OCI-LY7 (cell line): Measurements from ENCODE around the gene CPNE9. TPM values are rescaled to one million over a fixed set of nuclear protein-coding genes. Genes with fewer than 3 reads are reported as not detected.

Source experiments
- BruUV-seq: library from RNA; stranded (reverse); fragments of 400-500 nt; replicated peaks from 2 replicates; lab custom pipeline; 2021; lab: Mats Ljungman, UMichigan
- CTCF ChIA-PET: fragments of 300-600 bp; sonication (Branson Sonifier 250); formaldehyde crosslinking; loops from one replicate; lab custom pipeline; 2022; ENCODE audit warnings: antibody characterized with exemption; ENCODE audit not compliant: unreplicated experiment; lab: Charles Lee
- POLR2A ChIA-PET: fragments of 300-600 bp; sonication (Branson Sonifier 250); formaldehyde crosslinking; loops from one replicate; lab custom pipeline; 2022; ENCODE audit warnings: antibody characterized with exemption; lab: Charles Lee
- DNase-seq: peaks from one replicate; pipeline ENCODE4 v3.0.0-alpha.2; 2015; ENCODE audit warnings: low spot score
- H2AFZ ChIP-seq: fragments of 200-600 bp; sonication (generic), shearing (Covaris generic); 2 replicates; pipeline ENCODE4 v1.6.1; 2014; ENCODE audit warnings: mild to moderate bottlenecking, antibody characterized with exemption, low read length, moderate library complexity
- H3K27ac ChIP-seq: fragments of 200-600 bp; sonication (generic); 2 replicates; pipeline ENCODE4 v1.5.1; 2014; ENCODE audit warnings: mixed run types, low read depth, mild to moderate bottlenecking, moderate library complexity, low read length, inconsistent platforms; ENCODE audit not compliant: poor library complexity, severe bottlenecking
- H3K36me3 ChIP-seq: fragments of 200-600 bp; sonication (generic); 2 replicates; pipeline ENCODE4 v1.6.1; 2014; ENCODE audit warnings: mild to moderate bottlenecking, antibody characterized with exemption, low read length, moderate library complexity, mixed read lengths; ENCODE audit not compliant: insufficient read depth
- H3K4me1 ChIP-seq: fragments of 200-600 bp; sonication (generic); 2 replicates; pipeline ENCODE4 v1.5.1; 2014; ENCODE audit warnings: mild to moderate bottlenecking, low read length; ENCODE audit not compliant: insufficient read depth, poor library complexity, severe bottlenecking
- H3K4me2 ChIP-seq: fragments of 200-600 bp; sonication (generic); 2 replicates; pipeline ENCODE4 v1.6.1; 2014; ENCODE audit warnings: mild to moderate bottlenecking, low read length
- H3K4me3 ChIP-seq: fragments of 200-600 bp; sonication (generic); 2 replicates; pipeline ENCODE4 v1.5.1; 2014; ENCODE audit warnings: mild to moderate bottlenecking, low read depth, low read length; ENCODE audit not compliant: poor library complexity, severe bottlenecking
- H3K79me2 ChIP-seq: fragments of 200-600 bp; sonication (generic); 2 replicates; pipeline ENCODE4 v1.6.1; 2016; ENCODE audit warnings: low read depth, mild to moderate bottlenecking, low read length, moderate library complexity, mixed read lengths; ENCODE audit not compliant: insufficient read depth
- H3K9me2 ChIP-seq: fragments of 200-600 bp; sonication (generic); 2 replicates; pipeline ENCODE4 v1.6.1; 2016; ENCODE audit warnings: mild to moderate bottlenecking, low read length, mixed read lengths; ENCODE audit not compliant: insufficient read depth
- H3K9me3 ChIP-seq: fragments of 200-600 bp; sonication (generic); 2 replicates; pipeline ENCODE4 v1.6.1; 2014; ENCODE audit warnings: mild to moderate bottlenecking, mixed run types, low read length, mixed read lengths
- H4K20me1 ChIP-seq: fragments of 200-600 bp; sonication (generic); 2 replicates; pipeline ENCODE4 v1.6.1; 2014; ENCODE audit warnings: mild to moderate bottlenecking, antibody characterized with exemption, low read length, moderate library complexity, mixed read lengths; ENCODE audit not compliant: insufficient read depth
- CTCF ChIP-seq: fragments of 200-600 bp; sonication (generic); conservative IDR thresholded peaks from 2 replicates; pipeline ENCODE4 v1.5.1; 2014; ENCODE audit warnings: mild to moderate bottlenecking, antibody characterized with exemption, low read length, moderate library complexity, mixed read lengths
- EZH2phosphoT487 ChIP-seq: fragments of 200-600 bp; sonication (generic); IDR thresholded peaks from 2 replicates; pipeline ENCODE4 v1.6.1; 2018; ENCODE audit warnings: low read depth, borderline replicate concordance, mild to moderate bottlenecking, mixed run types, antibody characterized with exemption, low read length, moderate library complexity, mixed read lengths
- intact Hi-C: fragments of 100-400 bp; cut with micrococcal nuclease; formaldehyde crosslinking; loops from one replicate; pipeline ENCODE4 v1.10.0; 2022; ENCODE audit not compliant: unreplicated experiment
- total RNA-seq, 2 experiments: library from RNA; depleted of rRNA in 1 of 2; stranded (reverse); fragments of >200 nt in 1 of 2; shearing (Covaris generic) in 1 of 2; gene quantifications; 2 replicates each; pipeline ENCODE4 v1.2.3, GENCODE V29; 2014 to 2022

Gene CPNE9
- total RNA-seq, 2 experiments from 2014 or later, result not detected

- no TSS peak for BruUV-seq
- CTCF ChIA-PET, result no interaction called here
- H3K9me2 ChIP-seq, result no peaks in the 10 kb centered on the region
Observed at GRCh38 chr3:9762871-9763270, 59.2 kb downstream of the CPNE9 start.

GRCh38 chr3:9765865-9766264, 62.2 kb downstream of the CPNE9 start:
- no peak overlapping the region for H3K4me3 ChIP-seq
- POLR2A ChIA-PET, result interaction anchor here (1.4 kb wide), 1 partner anchor 14 kb away, joined by 4 read pairs; no protein-coding TSS in a partner anchor

More at GRCh38 chr3:9762871-9763270, 59.2 kb downstream of the CPNE9 start:
- H3K4me2 ChIP-seq, result no peak overlapping the region
- no peaks in the 10 kb centered on the region for H4K20me1 ChIP-seq
- no peak overlapping the region for H2AFZ ChIP-seq
- H3K9me3 ChIP-seq, result no peaks in the 10 kb centered on the region
- DNase-seq, result no peak
- TF ChIP-seq CTCF, result no peak
- TF ChIP-seq EZH2phosphoT487, result no peak
- H3K36me3 ChIP-seq, result peaks cover 39% of the 10 kb centered on the region
- H3K4me3 ChIP-seq, result no peak overlapping the region
- H3K79me2 ChIP-seq, result no peaks in the 10 kb centered on the region
- intact Hi-C loops, result no loop called here
- H3K27ac ChIP-seq, result no peak overlapping the region
- POLR2A ChIA-PET, result interaction anchor here (0.6 to 0.9 kb wide), 3 partner anchors 9 to 297 kb away, joined by 3 to 4 read pairs (median 4); no protein-coding TSS in a partner anchor
- peaks cover 7% of the 10 kb centered on the region for H3K4me1 ChIP-seq

More at GRCh38 chr3:9765865-9766264, 62.2 kb downstream of the CPNE9 start:
- CTCF ChIA-PET, result no interaction called here
- Histone ChIP-seq H3K4me1 (peaks cover 7% of the 10 kb centered on the region), H3K9me3 (no peaks in the 10 kb centered on the region), H3K79me2 (no peaks in the 10 kb centered on the region), H3K9me2 (no peaks in the 10 kb centered on the region), H3K27ac (no peak overlapping the region), H2AFZ (no peak overlapping the region), H3K36me3 (peaks cover 11% of the 10 kb centered on the region), H4K20me1 (no peaks in the 10 kb centered on the region), H3K4me2 (no peak overlapping the region)
- intact Hi-C loops, result no loop called here
- no peak for TF ChIP-seq EZH2phosphoT487
- no peak for TF ChIP-seq CTCF
- DNase-seq, result no peak
- BruUV-seq, result no TSS peak
